DMS79 (cell line): Measurements from ENCODE around the gene RYR3.
"Not testable (repeated sequence)": the region's sequence is repeated elsewhere in the genome, so short reads cannot be mapped to it uniquely, and the experiment has no call there.

ENCODE experiments used
- DNase-seq: peaks from one replicate; lab custom pipeline; 2025; lab: John Stamatoyannopoulos, UW

The RYR3 gene

GRCh38 chr15:33584797-33585196 lies 274.0 kb downstream of the RYR3 start:
- DNase-seq, result no peak

- DNase-seq, result no peak
Observed at GRCh38 chr15:33586786-33587697, 276.3 kb downstream of the RYR3 start.

GRCh38 chr15:33587773-33588172 lies 277.0 kb downstream of the RYR3 start:
- no peak for DNase-seq

GRCh38 chr15:33592864-33593263 lies 282.1 kb downstream of the RYR3 start:
- DNase-seq, result no peak

GRCh38 chr15:33598382-33598781 lies 287.6 kb downstream of the RYR3 start:
- not testable (repeated sequence) for DNase-seq

- no peak for DNase-seq
Observed at GRCh38 chr15:33600212-33600611, 289.4 kb downstream of the RYR3 start.

- DNase-seq, result no peak
Observed at GRCh38 chr15:33601461-33601860, 290.7 kb downstream of the RYR3 start.

GRCh38 chr15:33608714-33609113 lies 297.9 kb downstream of the RYR3 start:
- DNase-seq, result no peak

- DNase-seq, result no peak
Observed at GRCh38 chr15:33612721-33613304, 302.0 kb downstream of the RYR3 start.

GRCh38 chr15:33616475-33616874 lies 305.7 kb downstream of the RYR3 start:
- DNase-seq, result no peak

GRCh38 chr15:33618350-33618749 lies 307.6 kb downstream of the RYR3 start:
- DNase-seq, result no peak

- no peak for DNase-seq
Observed at GRCh38 chr15:33621141-33621540, 310.4 kb downstream of the RYR3 start.

- DNase-seq, result no peak
Observed at GRCh38 chr15:33623010-33623409, 312.2 kb downstream of the RYR3 start.

- DNase-seq, result no peak
Observed at GRCh38 chr15:33624439-33624838, 313.7 kb downstream of the RYR3 start.

GRCh38 chr15:33629647-33630046 lies 318.9 kb downstream of the RYR3 start:
- DNase-seq, result no peak

GRCh38 chr15:33636234-33636633 lies 325.5 kb downstream of the RYR3 start:
- DNase-seq, result no peak

- DNase-seq, result no peak
Observed at GRCh38 chr15:33636958-33637357, 326.2 kb downstream of the RYR3 start.

GRCh38 chr15:33638453-33638852 lies 327.7 kb downstream of the RYR3 start:
- no peak for DNase-seq

GRCh38 chr15:33639051-33639450 lies 328.3 kb downstream of the RYR3 start:
- no peak for DNase-seq

GRCh38 chr15:33639456-33639855 lies 328.7 kb downstream of the RYR3 start:
- DNase-seq, result no peak

GRCh38 chr15:33639978-33640377 lies 329.2 kb downstream of the RYR3 start:
- no peak for DNase-seq

GRCh38 chr15:33641069-33641468 lies 330.3 kb downstream of the RYR3 start:
- DNase-seq, result no peak

- DNase-seq, result no peak
Observed at GRCh38 chr15:33644304-33644703, 333.5 kb downstream of the RYR3 start.

GRCh38 chr15:33646744-33647143 lies 336.0 kb downstream of the RYR3 start:
- no peak for DNase-seq
